Mesodermal cell (in vitro differentiated cells): Measurements from ENCODE around the gene NISCH.
"Not testable (repeated sequence)": the region's sequence is repeated elsewhere in the genome, so short reads cannot be mapped to it uniquely, and the experiment has no call there.

Experiments used
- H3K27ac ChIP-seq: 2 replicates; pipeline ENCODE4 v1.7.0; 2013; ENCODE audit warnings: mild to moderate bottlenecking, low read depth, low read length, moderate library complexity; ENCODE audit not compliant: severe bottlenecking
- H3K36me3 ChIP-seq: 2 replicates; pipeline ENCODE4 v1.7.1; 2013; ENCODE audit warnings: mild to moderate bottlenecking, low read length, moderate library complexity; ENCODE audit not compliant: control insufficient read depth, insufficient read depth
- H3K4me1 ChIP-seq: one replicate; pipeline ENCODE4 v1.7.1; 2013; ENCODE audit warnings: mild to moderate bottlenecking, low read length; ENCODE audit not compliant: insufficient read depth, control insufficient read depth, poor library complexity, severe bottlenecking
- H3K4me3 ChIP-seq: 2 replicates; pipeline ENCODE4 v1.7.0; 2013; ENCODE audit warnings: low read length, control low read depth, mild to moderate bottlenecking; ENCODE audit not compliant: insufficient read depth, poor library complexity, severe bottlenecking; ENCODE audit errors: extremely low read depth
- H3K9me3 ChIP-seq: 2 replicates; pipeline ENCODE4 v1.7.1; 2013; ENCODE audit warnings: mild to moderate bottlenecking, low read length, moderate library complexity; ENCODE audit not compliant: control insufficient read depth
- WGBS, 2 experiments: methylation state at CpG; one replicate each; pipeline ENCODE4 v1.1.5; 2013; ENCODE audit warnings: missing lambda C conversion rate in 2 of 2; ENCODE audit not compliant: insufficient coverage in 2 of 2; 5-methylcytosine and 5-hydroxymethylcytosine counted together

NISCH gene

GRCh38 chr3:52525680-52526561 lies 70.5 kb downstream of the NISCH start:
- WGBS, 2 experiments, result 89 to 90% methylated on average over 4 to 8 of the region's 9 CpGs
- Histone ChIP-seq H3K9me3 (no peaks in the 10 kb centered on the region), H3K4me3 (no peak overlapping the region), H3K36me3 (peaks cover 67% of the 10 kb centered on the region), H3K27ac (peak overlapping the region; percentile 45), H3K4me1 (no peaks in the 10 kb centered on the region)

GRCh38 chr3:52526671-52527038 lies 71.3 kb downstream of the NISCH start:
- peak overlapping the region; percentile 45 for H3K27ac ChIP-seq
- not testable (repeated sequence) for H3K4me1 ChIP-seq, H3K9me3 ChIP-seq, H3K4me3 ChIP-seq
- H3K36me3 ChIP-seq, result peaks cover 67% of the 10 kb centered on the region
- WGBS, 2 experiments, result 98 to 100% methylated on average over 4 of the region's 5 CpGs

- peaks cover 4% of the 10 kb centered on the region for H3K4me1 ChIP-seq
- H3K27ac ChIP-seq, result peak overlapping the region; percentile 45
- WGBS, 2 experiments, result 91 to 95% methylated on average over 8 to 9 of the region's 14 CpGs
- H3K9me3 ChIP-seq, result no peaks in the 10 kb centered on the region
- peaks cover 67% of the 10 kb centered on the region for H3K36me3 ChIP-seq
- H3K4me3 ChIP-seq, result no peak overlapping the region
Observed at GRCh38 chr3:52527039-52527731, 71.8 kb downstream of the NISCH start.

GRCh38 chr3:52527732-52528585 lies 72.6 kb downstream of the NISCH start:
- Histone ChIP-seq H3K9me3 (no peaks in the 10 kb centered on the region), H3K36me3 (peaks cover 67% of the 10 kb centered on the region), H3K4me3 (no peak overlapping the region), H3K27ac (peak overlapping the region; percentile 45), H3K4me1 (peaks cover 4% of the 10 kb centered on the region)
- 90 to 94% methylated on average over 15 to 16 of the region's 18 CpGs for WGBS, 2 experiments

- no peak overlapping the region for H3K4me3 ChIP-seq
- no peaks in the 10 kb centered on the region for H3K9me3 ChIP-seq
- peaks cover 4% of the 10 kb centered on the region for H3K4me1 ChIP-seq
- H3K36me3 ChIP-seq, result peaks cover 62% of the 10 kb centered on the region
- no peak overlapping the region for H3K27ac ChIP-seq
- WGBS, 2 experiments, result 95 to 96% methylated on average over 19 to 24 of the region's 25 CpGs
Observed at GRCh38 chr3:52528586-52529375, 73.4 kb downstream of the NISCH start.

- Histone ChIP-seq H3K4me1 (peaks cover 4% of the 10 kb centered on the region), H3K9me3 (no peaks in the 10 kb centered on the region), H3K36me3 (peaks cover 54% of the 10 kb centered on the region), H3K4me3 (no peak overlapping the region), H3K27ac (no peak overlapping the region)
- 93 to 95% methylated on average over 9 to 10 of the region's 12 CpGs for WGBS, 2 experiments
Observed at GRCh38 chr3:52529376-52530333, 74.3 kb downstream of the NISCH start.

GRCh38 chr3:52530918-52531826 lies 75.8 kb downstream of the NISCH start:
- H3K36me3 ChIP-seq, result peaks cover 41% of the 10 kb centered on the region
- no peaks in the 10 kb centered on the region for H3K9me3 ChIP-seq
- peaks cover 4% of the 10 kb centered on the region for H3K4me1 ChIP-seq
- WGBS, 2 experiments, result 93 to 98% methylated on average over 8 of the region's 10 CpGs
- H3K27ac ChIP-seq, result no peak overlapping the region
- no peak overlapping the region for H3K4me3 ChIP-seq

GRCh38 chr3:52531860-52532516 lies 76.6 kb downstream of the NISCH start:
- peaks cover 33% of the 10 kb centered on the region for H3K36me3 ChIP-seq
- H3K4me3 ChIP-seq, result peak overlapping the region; percentile 80
- H3K4me1 ChIP-seq, result peaks cover 4% of the 10 kb centered on the region
- WGBS, 2 experiments, result 91 to 96% methylated on average over 12 to 13 of the region's 14 CpGs
- H3K27ac ChIP-seq, result peak overlapping the region; percentile 73
- no peaks in the 10 kb centered on the region for H3K9me3 ChIP-seq
